Activated T-cell treated with anti-CD3 and anti-CD28 coated beads for 48 hours (primary cell): ENCODE measurements around the gene C1QTNF9B.
"Not testable (repeated sequence)": the region's sequence is repeated elsewhere in the genome, so short reads cannot be mapped to it uniquely, and the experiment has no call there.

Experiments
- DNase-seq: peaks from one replicate; pipeline ENCODE4 v3.0.0-alpha.2; 2020; ENCODE audit warnings: low read depth

The C1QTNF9B gene

GRCh38 chr13:23893791-23894190 lies 3.5 kb downstream of the C1QTNF9B start:
- not testable (repeated sequence) for DNase-seq

GRCh38 chr13:23889615-23890607 lies 7.4 kb downstream of the C1QTNF9B start:
- no peak for DNase-seq

GRCh38 chr13:23888658-23889614 lies 8.4 kb downstream of the C1QTNF9B start, which contains the start of gene MIPEP:
Gene MIPEP, minus strand, starts transcription at chr13:23889400. Its CDS starts 80 bp downstream, at chr13:23889320.
- peak; percentile 91 for DNase-seq

- DNase-seq: not testable (repeated sequence)
Observed at GRCh38 chr13:23884361-23884760, 12.9 kb downstream of the C1QTNF9B start.

GRCh38 chr13:23883255-23883654 lies 14.0 kb downstream of the C1QTNF9B start:
- DNase-seq: no peak

GRCh38 chr13:23881402-23881800 lies 15.9 kb downstream of the C1QTNF9B start:
- not testable (repeated sequence) for DNase-seq

- not testable (repeated sequence) for DNase-seq
Observed at GRCh38 chr13:23880493-23881401, 16.6 kb downstream of the C1QTNF9B start.

- no peak for DNase-seq
Observed at GRCh38 chr13:23877286-23877685, 20.0 kb downstream of the C1QTNF9B start.

GRCh38 chr13:23876265-23876664 lies 21.0 kb downstream of the C1QTNF9B start:
- no peak for DNase-seq

GRCh38 chr13:23871616-23872220 lies 25.6 kb downstream of the C1QTNF9B start:
- no peak for DNase-seq

GRCh38 chr13:23870356-23871140 lies 26.8 kb downstream of the C1QTNF9B start:
- DNase-seq: no peak

GRCh38 chr13:23868521-23868920 lies 28.8 kb downstream of the C1QTNF9B start:
- no peak for DNase-seq

GRCh38 chr13:23867027-23867491 lies 30.2 kb downstream of the C1QTNF9B start:
- no peak for DNase-seq

GRCh38 chr13:23866420-23867026 lies 30.8 kb downstream of the C1QTNF9B start:
- DNase-seq: no peak

- DNase-seq: no peak
Observed at GRCh38 chr13:23865906-23866305, 31.4 kb downstream of the C1QTNF9B start.

GRCh38 chr13:23865026-23865425 lies 32.3 kb downstream of the C1QTNF9B start:
- no peak for DNase-seq

- no peak for DNase-seq
Observed at GRCh38 chr13:23861310-23861709, 36.0 kb downstream of the C1QTNF9B start.

GRCh38 chr13:23859904-23860303 lies 37.4 kb downstream of the C1QTNF9B start:
- no peak for DNase-seq

- no peak for DNase-seq
Observed at GRCh38 chr13:23859455-23859854, 37.8 kb downstream of the C1QTNF9B start.
